IPS-18a (cell line): ENCODE results near the gene DOCK4.

Source experiments
- H3K27ac ChIP-seq: one replicate; pipeline ENCODE4 v1.5.1; 2013; ENCODE audit warnings: low read length
- H3K27me3 ChIP-seq: one replicate; pipeline ENCODE4 v1.6.1; 2013; ENCODE audit warnings: mild to moderate bottlenecking, low read length; ENCODE audit not compliant: control insufficient read depth, insufficient read depth
- H3K36me3 ChIP-seq: one replicate; pipeline ENCODE4 v1.6.1; 2013; ENCODE audit warnings: low read depth, low read length; ENCODE audit not compliant: control insufficient read depth
- H3K4me1 ChIP-seq: one replicate; pipeline ENCODE4 v1.6.1; 2013; ENCODE audit warnings: low read depth, low read length; ENCODE audit not compliant: control insufficient read depth
- H3K4me3 ChIP-seq: one replicate; pipeline ENCODE4 v1.5.1; 2013; ENCODE audit warnings: low read length
- H3K9ac ChIP-seq: one replicate; pipeline ENCODE4 v1.6.1; 2013; ENCODE audit warnings: mild to moderate bottlenecking, low read length, moderate library complexity
- H3K9me3 ChIP-seq: one replicate; pipeline ENCODE4 v1.6.1; 2013; ENCODE audit warnings: low read depth, low read length; ENCODE audit not compliant: control insufficient read depth

Gene DOCK4

GRCh38 chr7:111752022-111752582, 454.1 kb downstream of the DOCK4 start:
- Histone ChIP-seq H3K27ac (no peak overlapping the region), H3K9me3 (no peaks in the 10 kb centered on the region), H3K9ac (no peak overlapping the region), H3K36me3 (no peaks in the 10 kb centered on the region), H3K4me3 (no peak overlapping the region), H3K27me3 (no peaks in the 10 kb centered on the region), H3K4me1 (peaks cover 7% of the 10 kb centered on the region)

DNA sequence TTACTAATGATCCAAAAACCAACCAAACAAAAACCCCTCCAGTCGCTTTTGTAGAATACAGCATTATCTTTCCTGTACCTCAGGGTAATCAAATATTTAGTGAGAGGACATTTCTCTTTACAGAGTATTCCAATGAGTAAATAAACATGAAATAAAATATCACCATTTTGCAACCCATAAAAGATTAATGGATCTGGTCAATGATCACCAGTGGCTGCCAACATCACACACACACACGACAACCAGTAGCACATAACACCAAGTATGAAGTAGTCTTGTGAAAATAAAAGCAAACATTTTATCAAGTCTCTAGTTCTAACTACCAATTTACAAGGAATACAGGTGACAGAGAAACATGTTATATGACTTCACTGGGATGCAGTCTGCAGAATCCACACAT, 455.3 kb downstream of the DOCK4 start:
- H3K4me3 ChIP-seq: no peak overlapping the region
- no peak overlapping the region for H3K27ac ChIP-seq
- no peaks in the 10 kb centered on the region for H3K4me1 ChIP-seq
- H3K9me3 ChIP-seq: no peaks in the 10 kb centered on the region
- H3K27me3 ChIP-seq: no peaks in the 10 kb centered on the region
- H3K9ac ChIP-seq: no peak overlapping the region
- H3K36me3 ChIP-seq: no peaks in the 10 kb centered on the region

- Histone ChIP-seq H3K4me3 (no peak overlapping the region), H3K9me3 (no peaks in the 10 kb centered on the region), H3K36me3 (no peaks in the 10 kb centered on the region), H3K9ac (no peak overlapping the region), H3K27ac (no peak overlapping the region), H3K4me1 (no peaks in the 10 kb centered on the region), H3K27me3 (no peaks in the 10 kb centered on the region)
Observed at GRCh38 chr7:111750228-111750627, 456.0 kb downstream of the DOCK4 start.

GRCh38 chr7:111749625-111750024, 456.6 kb downstream of the DOCK4 start:
- Histone ChIP-seq H3K4me1 (no peaks in the 10 kb centered on the region), H3K9me3 (no peaks in the 10 kb centered on the region), H3K36me3 (no peaks in the 10 kb centered on the region), H3K27me3 (no peaks in the 10 kb centered on the region), H3K9ac (no peak overlapping the region), H3K27ac (no peak overlapping the region), H3K4me3 (no peak overlapping the region)

DNA sequence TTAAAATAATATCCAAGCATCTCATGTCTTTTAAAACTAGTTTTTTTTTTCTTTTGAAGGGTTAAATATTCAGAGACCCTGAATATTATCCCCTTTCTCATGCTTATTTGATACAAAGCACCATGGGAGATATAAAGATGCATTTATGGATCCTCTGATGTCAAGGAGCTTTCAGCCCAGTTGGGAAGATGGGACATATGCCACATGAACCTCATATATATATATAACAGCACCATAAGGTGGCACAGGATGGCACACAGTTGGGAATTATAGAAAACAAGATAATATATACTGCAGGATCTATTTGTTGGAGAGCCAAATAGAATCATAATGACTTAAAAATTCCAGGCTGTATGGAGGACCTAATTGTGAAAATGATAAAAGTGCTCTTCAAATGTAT, 458.5 kb downstream of the DOCK4 start:
- Histone ChIP-seq H3K9me3 (no peaks in the 10 kb centered on the region), H3K4me1 (peaks cover 7% of the 10 kb centered on the region), H3K36me3 (no peaks in the 10 kb centered on the region), H3K9ac (no peak overlapping the region), H3K4me3 (no peak overlapping the region), H3K27me3 (no peaks in the 10 kb centered on the region), H3K27ac (no peak overlapping the region)

DNA sequence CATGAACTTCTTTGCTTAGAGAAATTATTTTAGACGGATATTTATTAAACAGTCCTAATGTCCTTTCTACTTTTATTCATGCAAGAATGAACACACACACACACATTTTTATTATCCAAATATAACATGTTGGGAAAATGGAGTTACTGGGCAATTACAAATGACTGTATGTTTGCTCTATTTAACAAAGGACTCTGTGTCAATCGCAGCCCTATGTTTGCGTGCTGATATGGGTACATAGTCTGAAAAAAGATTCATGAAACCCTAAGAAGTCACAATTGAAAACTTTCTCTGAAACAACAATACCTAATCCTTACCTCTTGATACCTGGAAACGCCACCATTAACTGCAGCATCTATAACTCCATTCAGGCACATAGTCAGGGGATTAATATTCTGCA, 459.2 kb downstream of the DOCK4 start:
- Histone ChIP-seq H3K4me1 (peaks cover 7% of the 10 kb centered on the region), H3K36me3 (no peaks in the 10 kb centered on the region), H3K9ac (no peak overlapping the region), H3K9me3 (no peaks in the 10 kb centered on the region), H3K4me3 (no peak overlapping the region), H3K27ac (no peak overlapping the region), H3K27me3 (no peaks in the 10 kb centered on the region)

- H3K4me3 ChIP-seq: no peak overlapping the region
- no peaks in the 10 kb centered on the region for H3K27me3 ChIP-seq
- H3K27ac ChIP-seq: no peak overlapping the region
- peaks cover 7% of the 10 kb centered on the region for H3K4me1 ChIP-seq
- no peaks in the 10 kb centered on the region for H3K36me3 ChIP-seq
- H3K9me3 ChIP-seq: no peaks in the 10 kb centered on the region
- no peak overlapping the region for H3K9ac ChIP-seq
Observed at GRCh38 chr7:111744501-111745155, 461.6 kb downstream of the DOCK4 start.

DNA sequence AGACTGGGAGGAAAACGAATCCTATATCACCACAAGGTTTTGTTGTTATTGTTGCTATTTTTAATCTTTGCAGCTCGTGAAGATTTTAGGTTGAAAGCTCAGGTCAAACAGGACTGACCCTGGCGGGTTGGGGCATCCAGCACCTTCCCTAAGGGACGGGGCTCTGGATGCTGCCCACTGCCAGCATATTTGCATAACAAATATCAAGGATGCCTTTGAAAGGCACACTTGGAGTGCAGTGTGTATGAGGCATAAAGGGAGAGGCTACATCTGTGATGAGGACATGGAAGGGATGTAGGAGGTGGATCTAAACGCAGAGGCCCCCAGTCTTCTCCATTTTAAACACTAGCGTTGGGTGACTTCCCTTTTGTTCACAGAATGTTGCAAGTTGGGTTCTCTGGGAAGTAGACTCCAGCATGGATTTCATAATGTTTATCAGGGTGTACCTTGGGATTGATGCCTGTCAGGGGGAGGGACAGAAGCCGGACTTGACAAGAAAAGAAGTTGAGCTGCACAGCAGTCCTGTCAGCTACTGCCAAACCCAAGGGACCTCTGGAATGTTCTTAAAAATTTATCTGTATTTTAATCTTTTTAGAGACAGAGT, 462.9 kb downstream of the DOCK4 start:
- Histone ChIP-seq H3K4me3 (no peak overlapping the region), H3K9me3 (no peaks in the 10 kb centered on the region), H3K4me1 (peaks cover 7% of the 10 kb centered on the region), H3K36me3 (no peaks in the 10 kb centered on the region), H3K27ac (no peak overlapping the region), H3K27me3 (no peaks in the 10 kb centered on the region), H3K9ac (no peak overlapping the region)

- Histone ChIP-seq H3K27ac (no peak overlapping the region), H3K9ac (no peak overlapping the region), H3K36me3 (no peaks in the 10 kb centered on the region), H3K4me1 (peaks cover 7% of the 10 kb centered on the region), H3K4me3 (no peak overlapping the region), H3K27me3 (no peaks in the 10 kb centered on the region), H3K9me3 (no peaks in the 10 kb centered on the region)
Observed at GRCh38 chr7:111741811-111742240, 464.4 kb downstream of the DOCK4 start.

- H3K4me1 ChIP-seq: peaks cover 7% of the 10 kb centered on the region
- no peaks in the 10 kb centered on the region for H3K9me3 ChIP-seq
- H3K27ac ChIP-seq: no peak overlapping the region
- no peak overlapping the region for H3K9ac ChIP-seq
- no peaks in the 10 kb centered on the region for H3K27me3 ChIP-seq
- H3K36me3 ChIP-seq: no peaks in the 10 kb centered on the region
- H3K4me3 ChIP-seq: no peak overlapping the region
Observed at GRCh38 chr7:111740942-111741341, 465.3 kb downstream of the DOCK4 start.

DNA sequence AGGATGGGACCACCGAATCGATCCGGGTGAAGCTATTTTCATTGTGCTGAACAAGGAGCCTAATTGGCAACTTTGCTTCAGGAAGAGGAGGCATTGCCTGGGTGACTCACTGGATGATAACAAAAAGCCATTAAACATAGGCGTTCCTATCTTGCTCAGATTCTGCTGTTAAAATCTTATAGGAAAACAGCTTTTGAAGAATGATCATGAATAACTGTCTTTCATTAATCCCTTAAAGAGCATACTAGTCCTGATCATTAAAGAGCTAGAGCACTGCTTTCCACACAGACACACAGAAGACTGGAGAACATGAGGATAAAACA, 469.7 kb downstream of the DOCK4 start:
- H3K4me3 ChIP-seq: no peak overlapping the region
- H3K27ac ChIP-seq: no peak overlapping the region
- H3K9ac ChIP-seq: no peak overlapping the region
- no peaks in the 10 kb centered on the region for H3K9me3 ChIP-seq
- H3K4me1 ChIP-seq: no peaks in the 10 kb centered on the region
- no peaks in the 10 kb centered on the region for H3K27me3 ChIP-seq
- no peaks in the 10 kb centered on the region for H3K36me3 ChIP-seq
